Effector CD4-positive, alpha-beta T cell (primary cell): Measurements from ENCODE around the gene TRIM51. TPM values are rescaled to one million over a fixed set of nuclear protein-coding genes. Genes with fewer than 3 reads are reported as not detected.
"Not testable (repeated sequence)": the region's sequence is repeated elsewhere in the genome, so short reads cannot be mapped to it uniquely, and the experiment has no call there.

Experiments
- DNase-seq: peaks from one replicate; pipeline ENCODE4 v3.0.0-alpha.2; 2020
- total RNA-seq: gene quantifications from one replicate; lab custom pipeline; 2026; lab: John Stamatoyannopoulos, UW

TRIM51 gene, protein sequence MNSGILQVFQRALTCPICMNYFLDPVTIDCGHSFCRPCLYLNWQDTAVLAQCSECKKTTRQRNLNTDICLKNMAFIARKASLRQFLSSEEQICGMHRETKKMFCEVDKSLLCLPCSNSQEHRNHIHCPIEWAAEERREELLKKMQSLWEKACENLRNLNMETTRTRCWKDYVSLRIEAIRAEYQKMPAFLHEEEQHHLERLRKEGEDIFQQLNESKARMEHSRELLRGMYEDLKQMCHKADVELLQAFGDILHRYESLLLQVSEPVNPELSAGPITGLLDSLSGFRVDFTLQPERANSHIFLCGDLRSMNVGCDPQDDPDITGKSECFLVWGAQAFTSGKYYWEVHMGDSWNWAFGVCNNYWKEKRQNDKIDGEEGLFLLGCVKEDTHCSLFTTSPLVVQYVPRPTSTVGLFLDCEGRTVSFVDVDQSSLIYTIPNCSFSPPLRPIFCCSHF
- total RNA-seq: not detected

DNA sequence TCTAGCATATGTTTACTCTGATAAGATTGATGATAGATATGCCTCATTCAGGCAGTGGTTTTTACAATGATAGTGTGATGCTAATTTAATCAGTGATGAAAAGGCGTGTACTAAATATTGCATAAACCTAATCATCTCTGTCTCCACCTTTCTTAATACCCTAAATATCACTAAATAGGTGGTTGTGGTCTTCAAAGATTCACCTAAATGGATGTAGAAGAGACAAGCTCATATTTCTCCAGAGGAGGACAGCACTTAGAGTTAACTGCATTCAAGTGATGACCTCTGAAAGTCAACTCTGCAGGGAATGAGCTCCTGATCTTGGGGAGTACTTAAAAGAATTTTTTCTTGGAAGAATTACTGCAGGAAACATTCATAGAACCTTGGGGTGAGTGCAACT lies at the start of gene TRIM51:
Gene TRIM51 (plus strand): TSS at position 301 of the 400 bp plus-strand sequence. CDS start 2,132 bp downstream, outside the sequence.
- DNase-seq: not testable (repeated sequence)

DNA sequence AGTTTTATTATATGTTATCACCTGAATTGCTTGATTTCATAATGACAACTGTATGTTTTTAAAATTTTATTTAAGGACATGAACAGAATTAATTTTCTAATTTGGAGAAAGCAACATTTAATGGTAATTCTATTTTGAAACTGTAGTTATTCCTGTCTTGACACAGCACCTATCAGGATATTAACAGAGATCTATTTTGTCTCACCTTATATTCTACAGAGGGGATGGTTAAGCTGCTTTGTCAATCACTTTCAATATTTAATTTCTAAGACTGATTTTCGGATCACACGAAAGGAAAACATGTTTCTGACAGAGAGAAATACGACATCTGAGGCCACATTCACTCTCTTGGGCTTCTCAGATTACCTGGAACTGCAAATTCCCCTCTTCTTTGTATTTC lies 44.6 kb upstream of the TRIM51 start, which contains the start of gene OR5D16:
Gene OR5D16 (plus strand): TSS at position 301 of the 400 bp plus-strand sequence. CDS start 0 bp downstream, at position 301.
- DNase-seq: no peak

DNA sequence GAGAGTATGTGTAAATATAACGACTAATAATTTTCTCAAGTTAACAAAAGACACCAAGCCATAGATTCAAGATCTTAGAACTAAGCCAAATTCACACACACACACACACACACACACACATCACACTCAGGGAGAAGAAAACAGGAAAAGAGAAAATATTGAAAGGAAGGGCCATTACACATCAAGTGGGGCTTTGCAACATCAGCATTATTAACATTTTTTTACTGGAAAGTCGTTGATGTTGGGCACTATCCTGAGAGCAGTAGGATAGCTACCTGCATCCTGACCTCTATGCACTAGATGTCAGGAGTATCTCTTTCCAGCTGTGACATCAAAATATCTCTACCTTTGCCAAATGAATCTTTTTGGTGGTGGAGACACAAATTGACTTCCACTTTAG lies 35.6 kb upstream of the TRIM51 start:
- no peak for DNase-seq

DNA sequence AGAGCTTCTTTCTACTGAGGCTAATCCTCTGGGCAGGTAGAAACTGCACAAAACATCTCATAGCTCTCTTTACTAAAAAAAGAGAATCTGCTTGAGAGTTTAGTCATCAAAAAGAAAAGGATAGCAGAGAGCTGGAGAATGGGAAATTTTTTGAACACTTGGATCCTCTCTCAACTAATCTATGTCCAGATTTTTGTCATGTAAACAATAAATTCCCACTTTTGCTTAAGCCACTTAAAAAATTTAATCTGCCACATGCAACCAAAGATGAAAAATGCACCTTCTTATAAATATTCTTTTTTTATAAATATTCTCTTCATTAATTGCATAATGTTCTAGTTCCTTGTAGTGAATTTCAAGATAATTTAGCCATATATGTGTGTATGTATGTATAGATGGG lies 34.1 kb upstream of the TRIM51 start:
- DNase-seq: no peak

DNA sequence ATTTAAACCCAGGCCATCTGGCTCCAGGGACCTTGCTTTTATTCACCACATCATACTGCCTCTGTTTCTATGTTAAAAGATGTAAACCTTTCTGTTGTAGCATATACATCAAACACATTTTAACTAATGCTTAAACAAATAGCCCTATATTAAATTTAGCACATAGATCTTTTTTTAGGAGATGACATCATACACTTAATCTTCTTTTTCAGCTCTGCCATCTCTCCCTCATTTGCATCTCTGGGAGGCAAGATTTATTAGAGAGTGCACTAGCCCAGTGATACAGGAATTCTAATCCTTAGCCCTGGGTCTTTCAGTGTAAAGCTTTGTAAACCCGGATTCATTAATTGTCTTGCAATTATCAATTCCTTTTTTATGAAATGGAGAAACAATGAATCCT lies 31.0 kb upstream of the TRIM51 start:
- no peak for DNase-seq

DNA sequence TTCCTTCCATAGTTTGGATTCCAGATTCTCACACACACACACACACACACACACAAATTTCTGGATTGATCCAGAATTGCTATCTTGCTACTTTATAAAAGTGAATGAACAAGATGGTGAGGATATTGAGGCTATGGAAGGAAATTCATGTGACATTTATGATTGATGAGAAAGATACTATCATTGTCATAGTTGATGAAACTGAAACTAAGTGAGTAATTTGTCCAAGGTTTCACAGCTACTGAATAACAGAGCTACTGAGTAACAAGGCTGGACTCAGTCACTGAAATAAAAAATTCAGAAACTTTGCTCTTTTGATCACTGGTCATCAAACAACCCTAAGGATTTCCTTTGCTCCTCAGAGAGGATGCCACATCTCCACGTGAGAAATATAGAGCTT lies 28.4 kb upstream of the TRIM51 start:
- DNase-seq: no peak

DNA sequence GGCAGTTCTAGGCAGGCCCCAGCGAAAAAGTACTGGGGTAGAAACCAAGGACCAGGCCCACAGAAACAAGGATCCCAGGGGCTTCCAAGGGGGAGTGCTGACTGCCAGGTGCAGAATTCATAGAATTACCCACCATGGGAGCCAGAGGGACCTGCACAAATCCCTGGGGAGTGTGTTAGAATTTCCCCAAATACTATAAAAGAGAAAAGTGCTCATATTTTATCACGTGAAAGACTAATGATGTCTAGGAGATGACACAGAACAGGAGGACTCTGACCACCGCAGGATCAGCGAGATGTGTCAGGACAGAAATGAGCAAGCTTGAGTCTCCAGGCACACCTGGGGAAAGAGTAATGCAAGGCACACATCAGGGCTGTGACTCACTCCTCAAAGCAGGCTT lies 15.7 kb upstream of the TRIM51 start:
- not testable (repeated sequence) for DNase-seq

DNA sequence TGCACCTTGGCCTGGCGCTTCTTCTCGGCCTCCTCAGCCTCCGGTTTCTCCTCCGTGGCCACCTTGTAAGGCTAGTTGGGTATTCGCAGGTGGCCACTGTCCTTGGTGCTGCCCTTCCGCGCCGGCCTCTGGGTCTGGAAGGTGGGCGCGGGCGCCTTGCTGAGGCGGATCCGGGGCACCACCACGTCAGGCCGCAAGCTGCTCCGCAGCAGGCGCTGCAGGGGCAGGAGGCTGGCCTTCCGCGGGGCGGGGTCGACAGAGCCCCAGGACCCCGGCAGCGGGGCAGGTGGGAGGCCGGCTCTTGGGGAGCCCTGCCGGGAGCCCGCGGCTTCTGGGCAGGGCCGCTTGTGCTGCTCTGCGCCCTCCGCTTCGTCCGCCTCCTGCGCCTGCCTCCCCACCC lies 10.4 kb upstream of the TRIM51 start:
- not testable (repeated sequence) for DNase-seq

DNA sequence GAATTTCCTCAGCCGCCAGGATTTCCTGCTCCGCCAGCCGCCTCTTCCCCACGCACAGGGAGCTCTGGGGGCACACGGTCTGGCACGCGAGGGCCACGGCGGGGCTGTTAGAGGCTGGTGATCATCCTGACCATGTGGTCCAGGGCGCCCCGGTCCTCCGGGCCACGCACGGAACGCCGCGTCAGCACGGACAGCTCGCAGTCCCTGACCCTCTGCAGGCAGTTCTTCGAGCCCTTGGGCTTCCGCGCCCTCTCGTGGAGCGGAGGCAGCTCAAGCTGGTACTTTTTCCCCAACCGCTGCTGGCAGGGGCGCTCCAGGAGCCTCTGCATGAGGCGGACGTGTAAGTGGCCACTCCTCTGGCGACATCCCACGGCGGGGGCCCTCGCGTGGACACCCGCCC lies 10.0 kb upstream of the TRIM51 start:
- not testable (repeated sequence) for DNase-seq

DNA sequence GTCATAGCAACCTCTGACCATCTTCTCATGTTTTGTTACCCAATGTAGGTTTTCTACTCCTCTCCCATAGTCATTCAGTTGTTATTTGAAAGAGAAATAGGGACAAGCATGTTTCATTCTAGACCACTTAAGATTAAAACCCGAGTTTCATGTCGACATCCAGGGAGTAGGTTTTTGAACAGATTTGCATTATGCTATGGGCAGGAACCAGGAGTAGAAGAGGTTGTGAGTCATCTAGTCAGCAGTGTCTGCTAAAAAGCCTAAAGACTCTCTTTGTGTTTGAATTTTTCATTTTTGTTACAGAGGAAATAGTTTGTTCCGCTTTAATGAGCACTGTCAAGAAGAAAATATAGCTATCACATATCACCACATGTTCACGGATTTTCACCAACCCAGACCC lies 1.9 kb downstream of the TRIM51 start:
- not testable (repeated sequence) for DNase-seq

DNA sequence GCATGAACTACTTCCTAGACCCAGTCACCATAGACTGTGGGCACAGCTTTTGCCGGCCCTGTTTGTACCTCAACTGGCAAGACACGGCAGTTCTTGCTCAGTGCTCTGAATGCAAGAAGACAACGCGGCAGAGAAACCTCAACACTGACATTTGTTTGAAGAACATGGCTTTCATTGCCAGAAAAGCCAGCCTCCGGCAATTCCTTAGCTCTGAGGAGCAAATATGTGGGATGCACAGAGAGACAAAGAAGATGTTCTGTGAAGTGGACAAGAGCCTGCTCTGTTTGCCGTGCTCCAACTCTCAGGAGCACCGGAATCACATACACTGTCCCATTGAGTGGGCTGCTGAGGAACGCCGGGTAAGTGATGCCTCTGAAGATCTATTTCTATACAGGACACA lies 2.4 kb downstream of the TRIM51 start:
- not testable (repeated sequence) for DNase-seq

DNA sequence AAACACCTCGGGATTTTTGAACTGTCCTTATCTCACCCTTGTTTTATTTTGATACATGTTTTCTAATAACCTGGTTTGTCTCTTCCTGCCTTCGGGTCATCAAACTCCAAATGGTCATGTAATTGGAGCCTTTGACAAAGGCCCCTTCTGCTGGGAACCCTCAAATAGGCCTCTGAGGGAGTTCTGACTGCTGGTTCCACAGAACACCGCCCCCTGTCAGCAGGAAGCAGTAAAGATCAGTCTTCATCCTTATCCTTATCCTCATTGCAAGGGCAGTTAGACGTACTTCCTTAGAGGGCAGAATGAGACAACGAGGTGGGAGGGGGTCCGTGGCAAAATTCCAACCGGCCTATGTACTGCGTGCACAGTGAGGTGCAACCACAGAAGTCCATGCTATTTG lies 12.1 kb downstream of the TRIM51 start:
- DNase-seq: no peak

DNA sequence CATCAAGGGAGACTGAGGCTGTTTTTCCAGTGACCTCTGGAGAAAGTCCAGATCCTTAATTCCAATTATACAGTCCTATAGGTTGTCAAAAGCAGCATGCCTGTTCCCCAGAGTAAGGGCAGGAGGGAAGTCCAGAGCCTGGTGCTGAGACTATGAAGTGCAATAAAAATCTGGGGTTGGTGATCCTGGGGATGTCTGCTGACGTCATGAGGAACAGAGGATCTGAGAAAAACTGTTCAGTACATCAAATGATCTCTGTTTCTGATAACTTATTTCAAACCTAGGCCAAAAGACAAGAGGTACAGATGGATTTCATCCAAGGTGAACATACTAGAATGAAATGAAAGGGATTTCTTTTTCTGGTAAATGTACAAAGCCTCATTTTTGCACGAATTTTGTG lies 19.2 kb downstream of the TRIM51 start:
- no peak for DNase-seq

DNA sequence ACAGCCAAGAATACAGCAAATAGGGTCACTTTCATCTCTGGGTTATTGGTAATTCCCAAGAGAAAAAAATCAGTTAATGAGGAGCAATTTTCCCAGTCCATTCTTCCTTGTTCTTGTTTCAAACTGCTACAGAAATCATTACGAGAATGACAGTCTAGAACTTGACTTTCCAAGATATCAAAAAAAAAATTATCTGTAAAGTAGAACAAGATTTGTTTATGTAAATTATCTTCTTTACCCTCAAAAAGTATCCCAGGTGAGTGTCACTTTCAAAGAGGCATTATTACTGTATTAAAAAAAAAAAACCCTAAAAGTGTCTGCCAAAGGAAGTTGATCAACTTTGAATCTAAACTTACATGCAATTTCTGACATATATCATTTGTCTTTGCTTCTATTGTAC lies 31.4 kb downstream of the TRIM51 start, which contains the start of gene OR5W2:
Gene OR5W2 (minus strand): TSS at position 101 of the 400 bp plus-strand sequence. CDS start 0 bp downstream, at position 101.
- no peak for DNase-seq

DNA sequence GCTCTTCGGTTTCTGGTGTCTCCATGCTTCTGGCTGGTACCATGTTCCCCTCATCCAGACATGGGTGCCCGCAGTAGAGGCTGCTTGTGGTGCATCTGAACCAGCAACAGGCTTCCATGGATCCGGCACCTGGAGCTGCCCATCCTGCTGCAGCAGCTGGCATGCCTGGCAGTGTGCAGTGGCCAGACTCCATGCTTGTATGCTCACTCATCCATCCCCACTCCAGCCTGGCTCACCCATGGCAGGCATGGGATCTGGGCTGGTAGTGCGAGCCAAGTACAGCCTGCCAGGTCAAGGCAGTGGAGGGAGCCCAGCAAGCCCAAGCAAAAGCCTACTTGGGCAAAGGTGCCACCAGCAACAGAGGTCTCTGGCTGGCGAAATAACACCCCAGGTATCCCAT lies 37.4 kb downstream of the TRIM51 start:
- no peak for DNase-seq

DNA sequence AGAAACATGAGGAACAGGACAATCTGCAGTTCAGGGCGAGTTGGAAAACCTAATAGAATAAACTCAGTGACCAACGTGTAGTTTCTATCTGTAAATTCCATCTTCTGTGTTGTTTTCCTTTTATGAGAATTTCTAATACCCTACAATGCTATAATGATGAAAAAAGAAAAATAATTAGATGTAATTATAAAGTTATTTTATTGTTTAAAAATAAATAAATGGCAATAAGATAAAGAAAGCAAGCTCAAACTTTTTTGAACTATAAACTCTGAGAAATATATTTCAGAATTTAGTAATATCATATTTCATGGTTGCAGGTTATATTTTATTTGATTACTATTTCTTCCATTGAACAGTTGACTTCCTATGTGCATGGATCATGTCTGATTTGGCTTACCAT lies 53.2 kb downstream of the TRIM51 start, which contains the start of gene OR5I1:
Gene OR5I1 (minus strand): TSS at position 101 of the 400 bp plus-strand sequence. CDS start 0 bp downstream, at position 101.
- DNase-seq: no peak
